ENCODE data around the gene HOXD3.

HOXD3 gene

GRCh38 chr2:176162911-176163671, 6.0 kb downstream of the HOXD3 start:
- DNase-seq: no peak

DNA sequence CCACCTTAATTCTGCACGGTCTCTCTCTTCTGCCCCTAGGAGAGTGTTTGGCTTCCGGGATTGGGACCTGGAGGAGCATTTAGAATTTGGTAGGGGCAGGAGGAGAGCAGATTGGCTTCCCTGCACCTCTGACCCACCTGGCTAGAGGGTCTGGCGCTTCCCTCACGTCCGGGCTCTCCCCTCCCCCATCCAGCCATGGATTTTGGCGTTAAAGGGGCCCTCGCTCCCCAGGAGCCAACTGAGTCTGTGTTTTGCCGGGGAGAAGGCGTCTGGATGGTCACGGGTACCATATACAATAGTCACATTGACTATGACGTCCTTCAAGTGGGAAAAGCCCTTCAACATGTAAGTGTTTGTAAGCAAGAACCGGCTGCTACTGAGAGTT, 6.6 kb downstream of the HOXD3 start:
- DNase-seq: no peak

GRCh38 chr2:176164201-176164600, 7.1 kb downstream of the HOXD3 start:
- no peak for DNase-seq

- DNase-seq: no peak
Measured at GRCh38 chr2:176164611-176165369, 7.7 kb downstream of the HOXD3 start.

GRCh38 chr2:176165370-176166050, 8.4 kb downstream of the HOXD3 start:
- no peak for DNase-seq

GRCh38 chr2:176166272-176166671, 9.2 kb downstream of the HOXD3 start:
- peak; percentile 68 for DNase-seq

- peak; percentile 41 for DNase-seq
Measured at GRCh38 chr2:176167398-176167797, 10.3 kb downstream of the HOXD3 start.

GRCh38 chr2:176169181-176169580, 12.1 kb downstream of the HOXD3 start:
- DNase-seq: no peak

DNA sequence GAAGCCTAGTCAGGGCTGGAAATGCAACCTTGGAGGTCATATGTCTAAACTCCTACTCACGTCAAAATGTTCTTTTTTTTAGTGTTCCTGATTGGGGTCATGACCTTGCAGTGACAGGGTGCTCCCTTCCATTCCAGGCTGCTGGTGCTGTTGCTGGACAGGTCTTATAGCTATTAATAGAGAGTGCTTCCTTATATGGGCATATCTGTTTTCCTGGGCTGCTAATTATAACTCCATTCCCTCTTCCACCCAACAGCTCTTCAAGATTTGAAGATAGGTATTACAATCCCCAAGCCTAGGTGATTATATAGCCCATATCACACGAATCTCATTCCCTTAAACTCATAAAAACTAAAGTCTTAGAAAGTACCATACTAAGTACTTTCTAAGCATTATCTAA, 12.6 kb downstream of the HOXD3 start:
- no peak for DNase-seq

- no peak for DNase-seq
Measured at GRCh38 chr2:176170602-176171305, 13.6 kb downstream of the HOXD3 start.

- DNase-seq: no peak
Measured at GRCh38 chr2:176171351-176172006, 14.4 kb downstream of the HOXD3 start.

GRCh38 chr2:176172007-176172894, 15.1 kb downstream of the HOXD3 start:
- no peak for DNase-seq

- DNase-seq: no peak
Measured at GRCh38 chr2:176172895-176173566, 15.9 kb downstream of the HOXD3 start.

DNA sequence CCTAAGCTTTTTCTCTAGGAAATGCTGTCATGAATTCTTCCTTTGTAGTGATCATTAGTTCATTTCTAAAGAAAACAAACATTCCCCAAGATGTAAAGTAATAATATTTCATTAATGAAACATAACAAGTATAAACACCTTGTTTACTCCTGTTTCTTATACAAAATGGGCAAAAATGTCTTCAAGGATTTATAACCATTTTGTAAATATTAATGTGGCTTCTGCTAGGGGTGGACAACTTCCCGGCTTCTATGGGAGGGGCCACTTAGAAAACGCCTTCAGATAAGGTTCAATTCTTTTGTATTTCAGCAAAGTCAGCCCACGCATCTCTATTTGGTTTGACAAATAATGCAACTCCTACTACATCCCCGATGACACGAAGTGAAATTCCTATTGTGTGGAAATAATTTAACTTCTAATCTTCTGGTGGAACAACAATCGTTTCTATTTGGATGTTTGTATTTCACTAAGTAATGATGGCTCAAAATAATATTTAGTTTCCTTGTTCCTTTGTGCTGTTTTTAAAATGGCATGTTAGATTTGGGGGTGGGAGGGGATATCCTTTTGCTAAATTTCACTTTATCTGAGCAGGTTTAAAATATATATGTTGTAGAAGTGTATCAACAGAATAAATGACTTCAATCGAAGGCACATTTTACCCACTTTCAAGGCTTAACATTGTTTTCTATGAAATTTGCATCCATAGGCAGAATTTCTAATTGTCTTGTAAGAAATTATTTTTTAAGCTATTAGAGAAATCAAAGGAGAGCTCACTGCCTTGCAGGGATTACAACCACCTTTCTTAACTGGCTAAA, 16.7 kb downstream of the HOXD3 start:
- DNase-seq: no peak

DNA sequence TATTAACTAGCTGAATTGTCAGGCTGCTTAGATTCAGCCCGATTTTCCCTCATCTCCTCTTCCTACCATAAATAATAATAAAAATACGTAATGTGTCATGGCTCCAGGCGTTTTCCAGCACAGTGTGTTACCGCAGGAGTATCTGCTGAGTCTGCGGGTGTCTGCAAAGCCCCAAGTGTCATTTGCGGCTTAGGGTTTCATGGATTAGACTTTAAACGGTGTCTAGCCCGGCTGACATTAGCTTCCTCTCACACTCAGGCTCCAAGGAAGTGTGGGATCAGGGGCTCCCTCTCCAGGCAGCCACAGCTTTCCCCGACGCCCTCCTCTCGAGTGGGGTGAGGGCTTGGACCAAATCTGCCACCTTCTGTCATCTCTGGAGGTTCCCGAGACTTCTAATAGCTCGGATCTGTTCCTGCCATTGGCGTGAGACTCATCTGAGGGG, 17.3 kb downstream of the HOXD3 start:
- no peak for DNase-seq

- DNase-seq: no peak
Measured at GRCh38 chr2:176174824-176175708, 18.0 kb downstream of the HOXD3 start.

GRCh38 chr2:176175709-176176607, 18.9 kb downstream of the HOXD3 start:
- no peak for DNase-seq
